ENCODE measurements around the gene NEGR1. TPM values are rescaled to one million over a fixed set of nuclear protein-coding genes. Genes with fewer than 3 reads are reported as not detected.

Gene NEGR1
- total RNA-seq, 4 donors from 2014 or later: 4.6 to 5.7 (median 5.0) TPM

DNA sequence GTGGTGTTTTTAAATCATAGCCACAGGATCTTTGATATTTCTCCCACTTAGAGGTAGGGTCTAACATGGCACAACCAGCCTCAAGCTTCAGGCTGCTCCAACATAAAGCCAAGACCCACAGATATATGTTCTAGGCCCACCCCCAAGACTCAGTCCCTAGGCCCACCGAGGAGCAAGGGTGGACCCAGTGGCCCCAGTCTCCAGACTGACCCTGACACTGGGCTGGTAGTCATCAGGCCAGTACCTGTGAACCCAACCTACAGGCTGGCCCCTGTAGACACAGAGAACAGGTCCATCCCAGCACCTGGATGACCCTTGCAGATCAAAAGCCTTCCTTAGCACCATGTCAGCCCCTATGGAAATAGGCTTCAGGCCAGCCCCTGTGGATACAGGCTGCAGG, 60.5 kb downstream of the NEGR1 start:
- intact Hi-C loops (cut with DNase I; ENCODE audit: low total_unique reads): no loop called here
- Histone ChIP-seq H3K4me1 (no peaks in the 10 kb centered on the region), H3K27me3 (no peaks in the 10 kb centered on the region), H3K4me3 (no peak overlapping the region), H3K36me3 (no peaks in the 10 kb centered on the region), H3K9me3 (no peaks in the 10 kb centered on the region), H3K27ac (no peak overlapping the region)
- DNase-seq (no peak), ATAC-seq (no peak)
- in situ Hi-C loops (cut with MboI; ENCODE audit: low sequenced_read_pairs in 4 of 4): no loop called here
- TF ChIP-seq POLR2A (IDR thresholded peaks at IDR 0.05): no peak
- TF ChIP-seq, protein P1, sequence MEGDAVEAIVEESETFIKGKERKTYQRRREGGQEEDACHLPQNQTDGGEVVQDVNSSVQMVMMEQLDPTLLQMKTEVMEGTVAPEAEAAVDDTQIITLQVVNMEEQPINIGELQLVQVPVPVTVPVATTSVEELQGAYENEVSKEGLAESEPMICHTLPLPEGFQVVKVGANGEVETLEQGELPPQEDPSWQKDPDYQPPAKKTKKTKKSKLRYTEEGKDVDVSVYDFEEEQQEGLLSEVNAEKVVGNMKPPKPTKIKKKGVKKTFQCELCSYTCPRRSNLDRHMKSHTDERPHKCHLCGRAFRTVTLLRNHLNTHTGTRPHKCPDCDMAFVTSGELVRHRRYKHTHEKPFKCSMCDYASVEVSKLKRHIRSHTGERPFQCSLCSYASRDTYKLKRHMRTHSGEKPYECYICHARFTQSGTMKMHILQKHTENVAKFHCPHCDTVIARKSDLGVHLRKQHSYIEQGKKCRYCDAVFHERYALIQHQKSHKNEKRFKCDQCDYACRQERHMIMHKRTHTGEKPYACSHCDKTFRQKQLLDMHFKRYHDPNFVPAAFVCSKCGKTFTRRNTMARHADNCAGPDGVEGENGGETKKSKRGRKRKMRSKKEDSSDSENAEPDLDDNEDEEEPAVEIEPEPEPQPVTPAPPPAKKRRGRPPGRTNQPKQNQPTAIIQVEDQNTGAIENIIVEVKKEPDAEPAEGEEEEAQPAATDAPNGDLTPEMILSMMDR (IDR thresholded peaks at IDR 0.05 in 4 of 5, conservative IDR thresholded peaks at IDR 0.05 in 1 of 5): no peak

DNA sequence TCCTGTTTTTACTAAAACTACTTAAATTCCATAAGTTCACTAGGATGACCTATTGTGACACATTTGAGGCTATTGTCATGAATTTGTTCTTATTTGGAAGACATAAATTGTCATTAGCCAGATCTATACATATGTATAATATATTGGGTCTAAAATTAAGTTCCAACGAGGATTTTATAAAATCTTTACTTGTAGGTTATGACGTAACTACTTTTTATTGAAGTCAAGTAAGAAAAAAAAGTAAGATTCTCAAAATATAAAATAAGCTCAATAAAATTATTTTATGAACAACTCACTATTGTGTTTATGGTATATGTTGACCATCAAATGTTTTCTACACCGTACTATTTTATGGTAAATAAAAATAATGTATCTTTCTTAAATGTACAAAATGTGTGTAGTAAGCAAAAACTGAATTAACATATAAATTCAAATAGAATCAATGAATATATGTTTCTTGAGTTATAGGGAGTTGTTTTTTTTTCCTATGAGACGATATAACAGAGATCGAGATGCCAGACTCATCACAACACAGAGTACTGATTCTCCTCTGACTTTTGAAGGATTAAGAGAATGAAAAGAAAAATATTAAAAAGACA, 64.1 kb downstream of the NEGR1 start:
- in situ Hi-C loops (cut with MboI; ENCODE audit: low sequenced_read_pairs in 4 of 4): no loop called here
- no peaks in the 10 kb centered on the region for H3K9me3 ChIP-seq
- no peak for DNase-seq
- H3K4me3 ChIP-seq: no peak overlapping the region
- no peak overlapping the region for H3K27ac ChIP-seq
- ATAC-seq: no peak
- H3K36me3 ChIP-seq: no peaks in the 10 kb centered on the region
- H3K27me3 ChIP-seq: no peaks in the 10 kb centered on the region
- no peak for TF ChIP-seq POLR2A (IDR thresholded peaks at IDR 0.05)
- TF ChIP-seq, protein P1 (IDR thresholded peaks at IDR 0.05 in 4 of 5, conservative IDR thresholded peaks at IDR 0.05 in 1 of 5): no peak
- H3K4me1 ChIP-seq: no peaks in the 10 kb centered on the region
- intact Hi-C loops (cut with DNase I; ENCODE audit: low total_unique reads): no loop called here

DNA sequence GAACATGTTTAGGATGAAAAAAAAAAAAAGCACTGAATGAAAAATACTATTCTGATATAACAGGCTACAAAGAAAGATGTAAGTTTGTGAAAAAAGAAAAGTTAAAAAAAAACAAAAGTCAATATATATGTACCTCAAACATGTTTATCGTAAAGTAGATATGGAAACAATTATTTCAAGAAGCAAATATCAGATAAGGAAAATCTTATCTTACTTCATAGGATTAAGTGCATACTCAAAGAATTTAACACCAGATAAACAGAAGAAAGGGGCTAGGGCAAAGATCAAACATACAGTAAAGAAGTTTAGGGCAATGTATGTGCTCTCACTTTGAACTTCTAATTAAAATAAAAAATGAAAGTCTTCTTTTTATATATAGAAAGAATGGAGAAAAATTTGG, 75.3 kb downstream of the NEGR1 start:
- H3K9me3 ChIP-seq: no peaks in the 10 kb centered on the region
- no peak overlapping the region for H3K27ac ChIP-seq
- TF ChIP-seq, protein P1 (IDR thresholded peaks at IDR 0.05 in 4 of 5, conservative IDR thresholded peaks at IDR 0.05 in 1 of 5): no peak
- TF ChIP-seq POLR2A (IDR thresholded peaks at IDR 0.05): no peak
- no peak overlapping the region for H3K4me3 ChIP-seq
- H3K27me3 ChIP-seq: no peaks in the 10 kb centered on the region
- ATAC-seq (no peak), DNase-seq (no peak)
- H3K4me1 ChIP-seq: no peaks in the 10 kb centered on the region
- in situ Hi-C loops (cut with MboI; ENCODE audit: low sequenced_read_pairs in 4 of 4) (no loop called here), intact Hi-C loops (cut with DNase I; ENCODE audit: low total_unique reads) (no loop called here)
- H3K36me3 ChIP-seq: no peaks in the 10 kb centered on the region

DNA sequence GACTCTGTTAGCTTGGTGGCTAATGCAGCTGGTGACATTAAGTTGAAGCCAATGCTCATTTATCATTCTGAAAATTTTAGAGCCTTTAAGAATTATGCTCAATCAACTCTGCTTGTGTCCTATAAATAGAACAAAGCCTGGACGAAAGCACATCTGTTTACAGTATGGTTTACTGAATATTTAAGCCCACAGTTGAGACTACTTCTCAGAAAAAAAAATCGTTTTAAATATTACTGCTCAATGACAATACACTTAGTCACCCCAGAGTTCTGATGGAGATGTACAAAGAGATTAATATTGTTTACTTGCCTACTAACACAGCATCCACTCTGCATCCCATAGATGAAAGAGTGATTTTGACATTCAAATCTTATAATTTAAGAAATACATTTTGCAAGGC, 79.6 kb downstream of the NEGR1 start:
- no peak for ATAC-seq
- Histone ChIP-seq H3K4me3 (no peak overlapping the region), H3K9me3 (no peaks in the 10 kb centered on the region), H3K4me1 (no peaks in the 10 kb centered on the region), H3K27me3 (no peaks in the 10 kb centered on the region), H3K36me3 (no peaks in the 10 kb centered on the region), H3K27ac (no peak overlapping the region)
- in situ Hi-C loops (cut with MboI; ENCODE audit: low sequenced_read_pairs in 4 of 4) (no loop called here), intact Hi-C loops (cut with DNase I; ENCODE audit: low total_unique reads) (no loop called here)
- TF ChIP-seq POLR2A (IDR thresholded peaks at IDR 0.05): no peak
- TF ChIP-seq, protein P1 (IDR thresholded peaks at IDR 0.05 in 4 of 5, conservative IDR thresholded peaks at IDR 0.05 in 1 of 5): no peak
- DNase-seq: no peak

DNA sequence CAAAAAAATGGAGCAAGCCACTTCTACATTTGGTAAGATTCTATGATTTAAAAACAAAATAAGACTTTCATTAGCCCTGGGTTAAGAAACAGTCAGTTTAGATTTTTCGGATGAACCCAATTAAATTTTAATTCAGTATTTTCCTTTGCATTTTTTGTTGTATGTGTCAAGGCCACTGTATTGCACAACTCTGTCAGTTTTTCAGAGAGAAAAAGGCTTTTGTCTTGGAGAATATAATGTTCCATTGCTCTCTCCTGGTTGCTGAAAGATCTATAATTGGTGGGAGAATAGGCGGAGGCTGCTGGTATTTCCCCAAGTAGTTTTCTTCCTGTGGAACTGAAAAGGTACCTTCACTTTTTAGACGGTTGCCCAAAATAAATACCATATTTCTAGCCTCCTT, 84.6 kb downstream of the NEGR1 start:
- Histone ChIP-seq H3K36me3 (no peaks in the 10 kb centered on the region), H3K4me1 (no peaks in the 10 kb centered on the region), H3K4me3 (no peak overlapping the region), H3K27ac (no peak overlapping the region), H3K9me3 (no peaks in the 10 kb centered on the region), H3K27me3 (no peaks in the 10 kb centered on the region)
- TF ChIP-seq, protein P1 (IDR thresholded peaks at IDR 0.05 in 4 of 5, conservative IDR thresholded peaks at IDR 0.05 in 1 of 5): no peak
- no peak for TF ChIP-seq POLR2A (IDR thresholded peaks at IDR 0.05)
- no peak for ATAC-seq
- intact Hi-C loops (cut with DNase I; ENCODE audit: low total_unique reads) (no loop called here), in situ Hi-C loops (cut with MboI; ENCODE audit: low sequenced_read_pairs in 4 of 4) (no loop called here)
- DNase-seq: no peak
